ENCODE measurements around the gene INTS2. TPM values are rescaled to one million over a fixed set of nuclear protein-coding genes. Genes with fewer than 3 reads are reported as not detected.

Gene INTS2
- polyA plus RNA-seq, 1 of the 3 experiments (the other 2 are of a cell fraction), result 6.7 TPM

- Histone ChIP-seq H2AFZ (ENCODE audit: low read depth) (no peak overlapping the region), H3K79me2 (ENCODE audit: insufficient read depth) (peaks cover 11% of the 10 kb centered on the region; the same call in 1 of the 2 replicates)
- POLR2A ChIA-PET, result no interaction called here
These were observed 109.6 kb downstream of the INTS2 start for GRCh38 chr17:61818225-61818624.

GRCh38 chr17:61817452-61817851 lies 110.3 kb downstream of the INTS2 start:
- H3K4me2 ChIP-seq, result no peak overlapping the region
- 98% methylated on average over 3 of the region's 3 CpGs for WGBS (ENCODE audit: low lambda C conversion rate)
- H3F3A ChIP-seq (replicated peaks; ENCODE audit: insufficient read depth), result peaks cover 20% of the 10 kb centered on the region
- peaks cover 2 to 9% of the 10 kb centered on the region in 2 experiments; a peak in 2 of 4 replicates for H3K4me1 ChIP-seq (ENCODE audit: control insufficient read depth in 1 of 2, insufficient read depth in 2 of 2, low read depth in 1 of 2, low read length in 1 of 2)
- no peak overlapping the region for H3K27ac ChIP-seq (ENCODE audit: low read depth in 2 of 2, low read length in 1 of 2)
- TF ChIP-seq TEAD4 (IDR thresholded peaks at IDR 0.05; ENCODE audit: borderline replicate concordance, insufficient read depth), result no peak
- TF ChIP-seq IRF3 (IDR thresholded peaks at IDR 0.05; ENCODE audit: low read depth, low read length), result no peak
- TF ChIP-seq RFX5 (IDR thresholded peaks at IDR 0.05; ENCODE audit: low read length), result no peak
- no peak for TF ChIP-seq FOXJ3 (CRISPR knock-in tag; IDR thresholded peaks at IDR 0.05)
- no peak for TF ChIP-seq MEF2A (IDR thresholded peaks at IDR 0.05; ENCODE audit: borderline replicate concordance, low read depth)
- no peaks in the 10 kb centered on the region for H3K27me3 ChIP-seq (ENCODE audit: insufficient read depth)
- peaks cover 10% of the 10 kb centered on the region; the same call in 1 of the 2 replicates for H3K79me2 ChIP-seq (ENCODE audit: insufficient read depth)
- no peak overlapping the region for H2AFZ ChIP-seq (ENCODE audit: low read depth)
- CTCF ChIA-PET, result no interaction called here
- DNase-seq, result no peak
- H3K36me3 ChIP-seq (replicated peaks in 1 of 2; ENCODE audit: control insufficient read depth in 1 of 2, insufficient read depth in 2 of 2, low read length in 1 of 2), result peaks cover 21 to 60% of the 10 kb centered on the region in 2 experiments
- no peak overlapping the region for H3K4me3 ChIP-seq (ENCODE audit: low read depth in 2 of 2, low read length in 1 of 2)
- POLR2A ChIA-PET, result no interaction called here
- no peaks in the 10 kb centered on the region for H4K20me1 ChIP-seq (ENCODE audit: insufficient read depth)
- H3K9ac ChIP-seq, result no peak overlapping the region
- H3K9me2 ChIP-seq, result no peaks in the 10 kb centered on the region
- H3K9me3 ChIP-seq, result no peaks in the 10 kb centered on the region

More at GRCh38 chr17:61818225-61818624, 109.6 kb downstream of the INTS2 start:
- no peak for DNase-seq
- H4K20me1 ChIP-seq (ENCODE audit: insufficient read depth), result no peaks in the 10 kb centered on the region
- H3K4me1 ChIP-seq (ENCODE audit: control insufficient read depth in 1 of 2, insufficient read depth in 2 of 2, low read depth in 1 of 2, low read length in 1 of 2), result peaks cover 2 to 3% of the 10 kb centered on the region in 2 experiments; a peak in 2 of 4 replicates
- no peaks in the 10 kb centered on the region for H3K9me3 ChIP-seq
- no peak overlapping the region for H3K4me3 ChIP-seq (ENCODE audit: low read depth in 2 of 2, low read length in 1 of 2)
- CTCF ChIA-PET, result no interaction called here
- peaks cover 14% of the 10 kb centered on the region for H3F3A ChIP-seq (replicated peaks; ENCODE audit: insufficient read depth)
- no peak overlapping the region for H3K9ac ChIP-seq
- no peak overlapping the region for H3K27ac ChIP-seq (ENCODE audit: low read depth in 2 of 2, low read length in 1 of 2)
- no peak overlapping the region for H3K4me2 ChIP-seq
- no peaks in the 10 kb centered on the region for H3K27me3 ChIP-seq (ENCODE audit: insufficient read depth)
- peaks cover 20 to 54% of the 10 kb centered on the region in 2 experiments for H3K36me3 ChIP-seq (replicated peaks in 1 of 2; ENCODE audit: control insufficient read depth in 1 of 2, insufficient read depth in 2 of 2, low read length in 1 of 2)
- no peaks in the 10 kb centered on the region for H3K9me2 ChIP-seq
- TF ChIP-seq RFX5 (IDR thresholded peaks at IDR 0.05; ENCODE audit: low read length) (no peak), EP300 (IDR thresholded peaks at IDR 0.05; ENCODE audit: borderline replicate concordance in 1 of 2, low read depth in 1 of 2, low read length in 1 of 2) (no peak), MEF2A (IDR thresholded peaks at IDR 0.05; ENCODE audit: borderline replicate concordance, low read depth) (no peak), RXRA (IDR thresholded peaks at IDR 0.05; ENCODE audit: borderline replicate concordance, low read depth) (no peak)
- TF ChIP-seq, protein P1, sequence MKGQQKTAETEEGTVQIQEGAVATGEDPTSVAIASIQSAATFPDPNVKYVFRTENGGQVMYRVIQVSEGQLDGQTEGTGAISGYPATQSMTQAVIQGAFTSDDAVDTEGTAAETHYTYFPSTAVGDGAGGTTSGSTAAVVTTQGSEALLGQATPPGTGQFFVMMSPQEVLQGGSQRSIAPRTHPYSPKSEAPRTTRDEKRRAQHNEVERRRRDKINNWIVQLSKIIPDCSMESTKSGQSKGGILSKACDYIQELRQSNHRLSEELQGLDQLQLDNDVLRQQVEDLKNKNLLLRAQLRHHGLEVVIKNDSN (IDR thresholded peaks at IDR 0.05; ENCODE audit: borderline replicate concordance, low read depth), result no peak

- CTCF ChIA-PET, result interaction anchor here (1.1 kb wide), 1 partner anchor 20 kb away, joined by 5 read pairs; no protein-coding TSS in a partner anchor
- POLR2A ChIA-PET, result no interaction called here
- H3K4me3 ChIP-seq (ENCODE audit: low read depth in 2 of 2, low read length in 1 of 2), result no peak overlapping the region
- no peaks in the 10 kb centered on the region for H4K20me1 ChIP-seq (ENCODE audit: insufficient read depth)
- no peaks in the 10 kb centered on the region for H3K27me3 ChIP-seq (ENCODE audit: insufficient read depth)
- DNase-seq, result no peak
- no peak overlapping the region for H3K4me2 ChIP-seq
- peaks cover 25 to 57% of the 10 kb centered on the region in 2 experiments for H3K36me3 ChIP-seq (replicated peaks in 1 of 2; ENCODE audit: control insufficient read depth in 1 of 2, insufficient read depth in 2 of 2, low read length in 1 of 2)
- H3K79me2 ChIP-seq (ENCODE audit: insufficient read depth), result peaks cover 10% of the 10 kb centered on the region; the same call in 1 of the 2 replicates
- H3K9me3 ChIP-seq, result no peaks in the 10 kb centered on the region
- H3F3A ChIP-seq (replicated peaks; ENCODE audit: insufficient read depth), result peaks cover 23% of the 10 kb centered on the region
- no peaks in the 10 kb centered on the region for H3K9me2 ChIP-seq
- peaks cover 2 to 10% of the 10 kb centered on the region in 2 experiments; a peak in 2 of 4 replicates for H3K4me1 ChIP-seq (ENCODE audit: control insufficient read depth in 1 of 2, insufficient read depth in 2 of 2, low read depth in 1 of 2, low read length in 1 of 2)
- peak overlapping the region; percentile 32 for H2AFZ ChIP-seq (ENCODE audit: low read depth)
- 76% methylated on average over 4 of the region's 4 CpGs for WGBS (ENCODE audit: low lambda C conversion rate)
- no peak overlapping the region for H3K9ac ChIP-seq
- H3K27ac ChIP-seq (ENCODE audit: low read depth in 2 of 2, low read length in 1 of 2), result peak overlapping the region in 1 of 2 experiments; percentile 12; a peak in 2 of 4 replicates
- TF ChIP-seq RFX5 (IDR thresholded peaks at IDR 0.05; ENCODE audit: low read length), result no peak
- TF ChIP-seq FOSL2 (IDR thresholded peaks at IDR 0.05; ENCODE audit: borderline replicate concordance, low read depth), result peak; percentile 41; the same call in 1 of the 2 replicates
- no peak for TF ChIP-seq RXRA (IDR thresholded peaks at IDR 0.05; ENCODE audit: borderline replicate concordance, low read depth)
- TF ChIP-seq GABPA (IDR thresholded peaks at IDR 0.05; ENCODE audit: low read depth), result no peak
- TF ChIP-seq, protein P2, sequence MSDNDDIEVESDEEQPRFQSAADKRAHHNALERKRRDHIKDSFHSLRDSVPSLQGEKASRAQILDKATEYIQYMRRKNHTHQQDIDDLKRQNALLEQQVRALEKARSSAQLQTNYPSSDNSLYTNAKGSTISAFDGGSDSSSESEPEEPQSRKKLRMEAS (IDR thresholded peaks at IDR 0.05; ENCODE audit: low read depth), result no peak
- TF ChIP-seq NRF1 (IDR thresholded peaks at IDR 0.05; ENCODE audit: low read depth, low read length), result no peak
- TF ChIP-seq RAD21 (IDR thresholded peaks at IDR 0.05; ENCODE audit: low read length), result no peak
- TF ChIP-seq PBX3 (IDR thresholded peaks at IDR 0.05), result no peak
- TF ChIP-seq, protein P1 (IDR thresholded peaks at IDR 0.05; ENCODE audit: borderline replicate concordance, low read depth), result no peak
- TF ChIP-seq, protein P3, sequence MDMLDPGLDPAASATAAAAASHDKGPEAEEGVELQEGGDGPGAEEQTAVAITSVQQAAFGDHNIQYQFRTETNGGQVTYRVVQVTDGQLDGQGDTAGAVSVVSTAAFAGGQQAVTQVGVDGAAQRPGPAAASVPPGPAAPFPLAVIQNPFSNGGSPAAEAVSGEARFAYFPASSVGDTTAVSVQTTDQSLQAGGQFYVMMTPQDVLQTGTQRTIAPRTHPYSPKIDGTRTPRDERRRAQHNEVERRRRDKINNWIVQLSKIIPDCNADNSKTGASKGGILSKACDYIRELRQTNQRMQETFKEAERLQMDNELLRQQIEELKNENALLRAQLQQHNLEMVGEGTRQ (IDR thresholded peaks at IDR 0.05; ENCODE audit: borderline replicate concordance, low read depth, low read length), result no peak
- TF ChIP-seq JUND (IDR thresholded peaks at IDR 0.05), result peak; percentile 7
These were observed 111.2 kb downstream of the INTS2 start for GRCh38 chr17:61816538-61816937.
